H1 (cell line): ENCODE data around the gene MAP2K1. TPM values are rescaled to one million over a fixed set of nuclear protein-coding genes. Genes with fewer than 3 reads are reported as not detected.

Experiments
- CTCF ChIA-PET: fragments of 300-600 bp; sonication (Branson Sonifier 250); formaldehyde crosslinking; loops from one replicate; lab custom pipeline; 2021; ENCODE audit not compliant: partially characterized antibody; lab: Charles Lee
- POLR2A ChIA-PET: fragments of 300-600 bp; sonication (Branson Sonifier 250); formaldehyde crosslinking; loops from one replicate; lab custom pipeline; 2021; ENCODE audit warnings: inconsistent platforms; ENCODE audit not compliant: partially characterized antibody; lab: Charles Lee
- DNase-seq, 2 experiments: peaks; one replicate each; pipeline versions ENCODE4 v3.0.0 to v3.0.0-alpha.2; 2010 to 2022; ENCODE audit warnings: low spot score in 2 of 2, low read depth in 1 of 2, mixed read lengths in 1 of 2
- FAIRE-seq: peaks from 2 replicates; lab custom pipeline; 2011; peaks lifted over from hg19 to GRCh38; lab: Jason Lieb, UNC
- H2AFZ ChIP-seq: 2 replicates; pipeline ENCODE4 v1.8.1; 2012; ENCODE audit warnings: low read length, inconsistent platforms
- H2AK5ac ChIP-seq: 2 replicates; pipeline ENCODE4 v1.6.1; 2013; ENCODE audit warnings: low read depth, low read length
- H2BK120ac ChIP-seq: replicated peaks from 2 replicates; pipeline ENCODE3; 2013; ENCODE audit warnings: low read depth, low read length, inconsistent platforms
- H2BK12ac ChIP-seq: 2 replicates; pipeline ENCODE4 v1.6.1; 2013; ENCODE audit warnings: low read depth, low read length
- H2BK15ac ChIP-seq: 2 replicates; pipeline ENCODE4 v1.6.1; 2013; ENCODE audit warnings: low read length
- H2BK20ac ChIP-seq: 2 replicates; pipeline ENCODE4 v1.6.1; 2013; ENCODE audit warnings: low read length
- H2BK5ac ChIP-seq: 2 replicates; pipeline ENCODE4 v1.6.1; 2013; ENCODE audit warnings: low read depth, low read length
- H3K14ac ChIP-seq: 2 replicates; pipeline ENCODE4 v1.6.1; 2013; ENCODE audit warnings: inconsistent platforms; ENCODE audit not compliant: insufficient read length
- H3K18ac ChIP-seq: 2 replicates; pipeline ENCODE4 v1.6.1; 2013; ENCODE audit warnings: low read length; ENCODE audit errors: extremely low read depth
- H3K23ac ChIP-seq: 2 replicates; pipeline ENCODE4 v1.6.1; 2013; ENCODE audit warnings: inconsistent platforms; ENCODE audit not compliant: insufficient read length
- H3K23me2 ChIP-seq: 2 replicates; pipeline ENCODE4 v1.6.1; 2013; ENCODE audit warnings: low read depth, low read length
- H3K27ac ChIP-seq: 2 replicates; pipeline ENCODE4 v1.6.1; 2011; ENCODE audit warnings: low read depth, low read length, inconsistent platforms
- H3K27me3 ChIP-seq, 4 experiments: replicated peaks in 1 of 4; 1 replicate in 1 of 4; 2 replicates in 3 of 4; pipeline versions ENCODE4 v1.6.1 to v1.8.1; 2011 to 2013; ENCODE audit warnings: low read length in 3 of 4, mild to moderate bottlenecking in 3 of 4, inconsistent platforms in 2 of 4, mixed read lengths in 2 of 4, moderate library complexity in 1 of 4; ENCODE audit not compliant: control insufficient read depth in 3 of 4, insufficient read depth in 3 of 4; ENCODE audit errors: extremely low read depth in 1 of 4
- H3K36me3 ChIP-seq, 4 experiments: 2 replicates each; pipeline versions ENCODE4 v1.6.1 to v1.8.1; 2011 to 2013; ENCODE audit warnings: mild to moderate bottlenecking in 4 of 4, low read length in 3 of 4, moderate library complexity in 2 of 4, control low read depth in 1 of 4, inconsistent platforms in 1 of 4; ENCODE audit not compliant: insufficient read depth in 4 of 4, control insufficient read depth in 2 of 4
- H3K4ac ChIP-seq: replicated peaks from 2 replicates; pipeline ENCODE3; 2013; ENCODE audit warnings: low read length, low read depth, mixed read lengths, inconsistent platforms; ENCODE audit not compliant: insufficient read length
- H3K4me1 ChIP-seq, 4 experiments: replicated peaks in 1 of 4; 1 replicate in 1 of 4; 2 replicates in 3 of 4; pipeline versions ENCODE4 v1.6.1 to v1.8.1; 2011 to 2013; ENCODE audit warnings: low read length in 3 of 4, inconsistent platforms in 2 of 4, mixed read lengths in 1 of 4; ENCODE audit not compliant: insufficient read depth in 4 of 4, control insufficient read depth in 3 of 4
- H3K4me2 ChIP-seq, 2 experiments: 2 replicates each; pipeline versions ENCODE4 v1.6.1 to v1.8.1; 2011 to 2013; ENCODE audit warnings: low read depth in 2 of 2, low read length in 2 of 2, control low read depth in 1 of 2, inconsistent platforms in 1 of 2, mild to moderate bottlenecking in 1 of 2; ENCODE audit not compliant: insufficient read depth in 1 of 2
- H3K4me3 ChIP-seq, 4 experiments: fragments of 200-600, 300-600 bp in 1 of 4; sonication (generic), shearing (Covaris generic), sonication (Bioruptor Twin) in 1 of 4; 2 replicates each; pipeline versions ENCODE4 v1.5.1 to v1.8.1; 2011 to 2016; ENCODE audit warnings: low read length in 4 of 4, low read depth in 3 of 4, control low read depth in 2 of 4, inconsistent platforms in 2 of 4, mild to moderate bottlenecking in 2 of 4, mixed read lengths in 1 of 4, moderate library complexity in 1 of 4; ENCODE audit not compliant: insufficient read depth in 2 of 4; ENCODE audit errors: extremely low read depth in 1 of 4
- H3K56ac ChIP-seq: replicated peaks from 2 replicates; pipeline ENCODE3; 2013; ENCODE audit warnings: low read depth, mild to moderate bottlenecking, mixed read lengths, low read length, inconsistent platforms; ENCODE audit not compliant: insufficient read length
- H3K79me1 ChIP-seq: 2 replicates; pipeline ENCODE4 v1.6.1; 2013; ENCODE audit warnings: low read depth, low read length, control low read depth
- H3K79me2 ChIP-seq, 2 experiments: 2 replicates each; pipeline versions ENCODE4 v1.6.1 to v1.8.1; 2012 to 2013; ENCODE audit warnings: low read length in 2 of 2, mild to moderate bottlenecking in 2 of 2, inconsistent platforms in 1 of 2; ENCODE audit not compliant: insufficient read depth in 2 of 2, control insufficient read depth in 1 of 2
- H3K9ac ChIP-seq, 4 experiments: replicated peaks in 1 of 4; 1 replicate in 1 of 4; 2 replicates in 3 of 4; pipeline versions ENCODE4 v1.6.1 to v1.8.1; 2011 to 2013; ENCODE audit warnings: low read depth in 3 of 4, low read length in 3 of 4, control low read depth in 2 of 4, mild to moderate bottlenecking in 2 of 4, moderate library complexity in 2 of 4, inconsistent platforms in 1 of 4; ENCODE audit errors: extremely low read depth in 1 of 4
- H3K9me3 ChIP-seq, 2 experiments: 2 replicates each; pipeline versions ENCODE4 v1.6.1 to v1.8.1; 2012 to 2013; ENCODE audit warnings: mild to moderate bottlenecking in 2 of 2, moderate library complexity in 2 of 2, control low read depth in 1 of 2, inconsistent platforms in 1 of 2, low read depth in 1 of 2, low read length in 1 of 2, mixed read lengths in 1 of 2; ENCODE audit not compliant: insufficient read depth in 2 of 2
- H4K20me1 ChIP-seq, 2 experiments: replicated peaks in 1 of 2; 2 replicates each; pipeline versions ENCODE3 to v1.8.1; 2011 to 2013; ENCODE audit warnings: inconsistent platforms in 2 of 2, low read length in 2 of 2, mild to moderate bottlenecking in 1 of 2; ENCODE audit not compliant: insufficient read depth in 2 of 2, control insufficient read depth in 1 of 2
- H4K5ac ChIP-seq: 2 replicates; pipeline ENCODE4 v1.6.1; 2013; ENCODE audit warnings: low read length, low read depth, mixed read lengths, inconsistent platforms; ENCODE audit not compliant: insufficient read length
- H4K8ac ChIP-seq: 2 replicates; pipeline ENCODE4 v1.8.0; 2013; ENCODE audit warnings: mild to moderate bottlenecking, moderate library complexity, low read length, inconsistent platforms; ENCODE audit not compliant: insufficient read depth; ENCODE audit errors: extremely low read depth
- H4K91ac ChIP-seq: replicated peaks from 2 replicates; pipeline ENCODE3; 2013; ENCODE audit warnings: low read length, mixed read lengths, inconsistent platforms; ENCODE audit not compliant: insufficient read length
- BACH1 ChIP-seq: IDR thresholded peaks from 2 replicates; pipeline ENCODE4 v1.6.1; 2012; ENCODE audit warnings: low read length, improper control_type of control experiment
- HDAC6 ChIP-seq: IDR thresholded peaks from one replicate; pipeline ENCODE4 v1.7.1; 2012; ENCODE audit warnings: low read depth, mild to moderate bottlenecking, inconsistent platforms, low read length, moderate library complexity
- KDM1A ChIP-seq: fragments of 200-600, 300-600 bp; sonication (generic); IDR thresholded peaks from 2 replicates; pipeline ENCODE4 v1.7.1; 2016; ENCODE audit warnings: mild to moderate bottlenecking, low read length, borderline replicate concordance
- MAFK ChIP-seq: IDR thresholded peaks from 2 replicates; pipeline ENCODE4 v1.6.1; 2012; ENCODE audit warnings: low read depth, mild to moderate bottlenecking, improper control_type of control experiment, low read length
- MAX ChIP-seq: IDR thresholded peaks from 2 replicates; pipeline ENCODE4 v1.6.1; 2012; ENCODE audit warnings: inconsistent platforms
- PHF8 ChIP-seq: fragments of 200-600 bp; sonication (generic); conservative IDR thresholded peaks from 2 replicates; pipeline ENCODE4 v1.7.1; 2012; ENCODE audit warnings: low read depth, mild to moderate bottlenecking, inconsistent platforms, low read length, moderate library complexity
- RAD21 ChIP-seq, 2 experiments: IDR thresholded peaks in 1 of 2; conservative IDR thresholded peaks in 1 of 2; 2 replicates each; pipeline ENCODE4 v1.6.1; 2011; ENCODE audit warnings: low read depth in 2 of 2, low read length in 2 of 2, improper control_type of control experiment in 1 of 2, inconsistent platforms in 1 of 2, mild to moderate bottlenecking in 1 of 2, moderate library complexity in 1 of 2
- RFX5 ChIP-seq: IDR thresholded peaks from 2 replicates; pipeline ENCODE4 v1.6.1; 2011; ENCODE audit warnings: low read depth, low read length, improper control_type of control experiment, borderline replicate concordance
- RNF2 ChIP-seq: fragments of 200-900, 300-1000 bp; sonication (generic); IDR thresholded peaks from 2 replicates; pipeline ENCODE4 v1.7.1; 2016; ENCODE audit warnings: borderline replicate concordance, low read depth, mild to moderate bottlenecking, antibody characterized with exemption, low read length; ENCODE audit not compliant: poor library complexity, severe bottlenecking; ENCODE audit errors: missing control alignments
- SIN3A ChIP-seq, 2 experiments: IDR thresholded peaks in 1 of 2; conservative IDR thresholded peaks in 1 of 2; 2 replicates each; pipeline ENCODE4 v1.6.1; 2011 to 2012; ENCODE audit warnings: low read length in 2 of 2, improper control_type of control experiment in 1 of 2, low read depth in 1 of 2, mild to moderate bottlenecking in 1 of 2
- SP2 ChIP-seq: IDR thresholded peaks from 2 replicates; pipeline ENCODE4 v1.6.1; 2012; ENCODE audit warnings: mild to moderate bottlenecking, low read length, inconsistent platforms
- WGBS, 2 experiments: shearing (Covaris generic) in 1 of 2; methylation state at CpG; one replicate each; pipeline versions ENCODE4 v1.1.6 to v1.1.7; 2013 to 2015; ENCODE audit warnings: low lambda C conversion rate in 2 of 2, mixed read lengths in 2 of 2, inconsistent platforms in 1 of 2, low coverage in 1 of 2, missing lambda C conversion rate in 1 of 2; ENCODE audit not compliant: insufficient replicate concordance in 2 of 2, insufficient coverage in 1 of 2, insufficient read length in 1 of 2; ENCODE audit errors: extremely low coverage in 1 of 2, missing lambda C conversion rate in 1 of 2; 5-methylcytosine and 5-hydroxymethylcytosine counted together
- polyA plus RNA-seq, 7 experiments: library from polyadenylated mRNA; depleted of rRNA in 3 of 7; stranded (reverse) in 5 of 7; unstranded in 2 of 7; fragments of >200 nt in 5 of 7; fragments of 200-250 nt in 2 of 7; gene quantifications; 1 replicate in 5 of 7; 2 replicates in 1 of 7; 4 replicates in 1 of 7; pipeline versions ENCODE4 v1.2.1 to v1.2.3, GENCODE V29; 2011 to 2013; ENCODE audit warnings: missing spikeins in 2 of 7, mixed read lengths in 2 of 7
- total RNA-seq: library from RNA; stranded (reverse); fragmentation: NEBNext Ultra II Directional; extraction: Animal tissue kit (Norgen Biotek cat#: 25700); gene quantifications from 2 replicates; pipeline ENCODE4 v1.2.1, GENCODE V29; 2021

The MAP2K1 gene
- total and polyA plus RNA-seq, 2 of the 8 experiments (the other 6 are each of a cell fraction or from before 2014, with no cell fraction given): 54.7 to 78.2 TPM

- Histone ChIP-seq H2AK5ac (0 out of 2 replicates have a peak overlapping the region, but pooled peaks have one; percentile 42), H2BK120ac (no peak overlapping the region), H3K79me2 (peaks cover 23 to 93% of the 10 kb centered on the region in 2 experiments), H2BK5ac (0 out of 2 replicates have a peak overlapping the region, but pooled peaks have one; percentile 19), H3K23ac (no peak overlapping the region), H3K36me3 (peaks cover 0 to 5% (median 0%) of the 10 kb centered on the region in 4 experiments; a peak in 2 of 8 replicates), H3K9me3 (peaks cover 3 to 9% of the 10 kb centered on the region in 2 experiments), H3K18ac (no peak overlapping the region), H4K8ac (no peak overlapping the region), H4K20me1 (peaks cover 1 to 5% of the 10 kb centered on the region in 2 experiments), H2BK12ac (no peak overlapping the region; the same call in 1 of the 2 replicates), H4K91ac (no peak overlapping the region), H2BK15ac (peak overlapping the region; percentile 61; the same call in 1 of the 2 replicates), H3K4me3 (no peak overlapping the region), H3K23me2 (no peaks in the 10 kb centered on the region), H3K27me3 (no peaks in the 10 kb centered on the region), H3K27ac (no peak overlapping the region), H3K79me1 (peaks cover 7% of the 10 kb centered on the region), H3K56ac (no peak overlapping the region), H3K14ac (no peak overlapping the region), H3K9ac (no peak overlapping the region), H3K4me1 (peaks cover 0 to 18% (median 15%) of the 10 kb centered on the region in 4 experiments; a peak in 6 of 7 replicates), H2AFZ (no peak overlapping the region), H2BK20ac (no peak overlapping the region), H4K5ac (no peak overlapping the region), H3K4me2 (no peak overlapping the region), H3K4ac (no peak overlapping the region)
- no peak for FAIRE-seq
- 93% methylated on average over 8 of the region's 8 CpGs; no CpG with 5 or more reads in 1 of the 2 experiments for WGBS, 2 experiments
- no peak for DNase-seq
- ChIA-PET CTCF (interaction anchor here (0.6 to 6.3 kb wide), 6 partner anchors 8 to 38 kb away, joined by 3 to 47 read pairs (median 3); partner anchors contain the start of gene MAP2K1), POLR2A (interaction anchor here (0.7 kb wide), 1 partner anchor 9 kb away, joined by 4 read pairs; no protein-coding TSS in a partner anchor)
- TF ChIP-seq RAD21 (IDR thresholded peaks at IDR 0.05 in 1 of 2, conservative IDR thresholded peaks at IDR 0.05 in 1 of 2; ENCODE audit: low read depth in 2 of 2, low read length in 2 of 2) (no peak), HDAC6 (no peak), KDM1A (no peak), MAFK (no peak), PHF8 (no peak), RFX5 (no peak), SP2 (no peak), RNF2 (no peak), SIN3A (conservative IDR thresholded peaks at IDR 0.05 in 1 of 2, IDR thresholded peaks at IDR 0.05 in 1 of 2; ENCODE audit: low read depth in 1 of 2, low read length in 2 of 2) (no peak), MAX (no peak), BACH1 (no peak)
These were observed 22.1 kb downstream of the MAP2K1 start for GRCh38 chr15:66408675-66409282.
